GM21825 (cell line): Measurements from ENCODE around the gene PUS7L.

Experiments used
- ATAC-seq: cut with Tn5 transposase; IDR thresholded peaks from one replicate; pipeline ENCODE4 v1.9.1; 2021; ENCODE audit warnings: mild to moderate bottlenecking, moderate library complexity; ENCODE audit not compliant: unreplicated experiment

Gene PUS7L

DNA sequence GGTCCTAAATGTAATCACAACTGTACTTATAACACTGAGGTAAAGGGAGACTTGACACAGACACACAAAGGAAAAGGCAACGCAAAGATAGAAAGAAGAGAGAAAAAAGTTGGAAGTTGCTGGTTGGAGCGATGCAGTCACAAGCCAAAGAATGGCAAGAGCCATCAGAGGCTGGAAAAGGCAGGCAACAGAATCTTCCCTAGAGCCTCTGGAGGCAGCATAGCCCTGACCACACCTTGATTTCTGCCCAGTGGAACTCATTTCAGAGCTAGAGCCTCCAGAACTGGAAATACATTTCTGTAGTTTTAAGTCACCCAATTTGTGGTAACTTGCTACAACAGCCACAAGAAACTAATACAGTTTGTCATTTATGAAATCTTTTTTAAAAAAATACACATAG lies 89.2 kb downstream of the PUS7L start:
- no peak for ATAC-seq
